Motor neuron (in vitro differentiated cells): ENCODE data around the gene ZSWIM1. TPM values are rescaled to one million over a fixed set of nuclear protein-coding genes. Genes with fewer than 3 reads are reported as not detected.
A peak's percentile ranks its signal among the peaks of the same experiment; 100 is the strongest.
"Not testable (repeated sequence)": the region's sequence is repeated elsewhere in the genome, so short reads cannot be mapped to it uniquely, and the experiment has no call there.

Experiments used
- ATAC-seq, 8 experiments: fragments of 200-7000 bp; cut with Tn5 transposase; replicated peaks in 6 of 8; 2 replicates each; pipeline ENCODE4 v1.8.0; 2021; ENCODE audit warnings: mild to moderate bottlenecking in 8 of 8, moderate library complexity in 8 of 8
- H3K27ac ChIP-seq, 2 donors: fragments of 250-450 bp; sonication (Bioruptor Pico); 2 replicates each; pipeline ENCODE4 v1.9.0; 2021; ENCODE audit warnings: antibody characterized with exemption in 2 of 2, mild to moderate bottlenecking in 2 of 2, moderate library complexity in 1 of 2
- H3K4me1 ChIP-seq, 2 donors: fragments of 250-450 bp; sonication (Bioruptor Pico); replicated peaks in 1 of 2; 2 replicates each; pipeline ENCODE4 v1.6.1; 2021; ENCODE audit warnings: antibody characterized with exemption in 2 of 2, mild to moderate bottlenecking in 2 of 2, moderate library complexity in 1 of 2
- H3K4me3 ChIP-seq, 5 donors: fragments of 250-450 bp; sonication (Bioruptor Pico); 2 replicates each; pipeline ENCODE4 v1.9.0; 2021; ENCODE audit warnings: antibody characterized with exemption in 5 of 5, mild to moderate bottlenecking in 5 of 5, moderate library complexity in 4 of 5
- WGBS, 10 experiments: fragments of 450-650 bp; shearing (Covaris generic); methylation state at CpG; one replicate each; pipeline ENCODE4 v1.0.0; 2022; 5-methylcytosine and 5-hydroxymethylcytosine counted together
- in situ Hi-C, 9 experiments: fragments of 400-800 bp; cut with MboI; loops; one replicate each; pipeline ENCODE4 v1.15.0; 2021; ENCODE audit warnings: low sequenced_read_pairs in 9 of 9, low pct_unique_long_range_greater_than_20kb in 2 of 9; ENCODE audit not compliant: unreplicated experiment in 9 of 9
- total RNA-seq, 8 experiments: library from RNA; unstranded; fragments of 300-600 nt; gene quantifications; 2 replicates each; pipeline versions ENCODE4 v1.2.3 to v1.2.4, GENCODE V29; 2022

ZSWIM1 gene
- total RNA-seq, 8 experiments from 2014 or later, result 6.6 to 12.3 (median 8.9) TPM

DNA sequence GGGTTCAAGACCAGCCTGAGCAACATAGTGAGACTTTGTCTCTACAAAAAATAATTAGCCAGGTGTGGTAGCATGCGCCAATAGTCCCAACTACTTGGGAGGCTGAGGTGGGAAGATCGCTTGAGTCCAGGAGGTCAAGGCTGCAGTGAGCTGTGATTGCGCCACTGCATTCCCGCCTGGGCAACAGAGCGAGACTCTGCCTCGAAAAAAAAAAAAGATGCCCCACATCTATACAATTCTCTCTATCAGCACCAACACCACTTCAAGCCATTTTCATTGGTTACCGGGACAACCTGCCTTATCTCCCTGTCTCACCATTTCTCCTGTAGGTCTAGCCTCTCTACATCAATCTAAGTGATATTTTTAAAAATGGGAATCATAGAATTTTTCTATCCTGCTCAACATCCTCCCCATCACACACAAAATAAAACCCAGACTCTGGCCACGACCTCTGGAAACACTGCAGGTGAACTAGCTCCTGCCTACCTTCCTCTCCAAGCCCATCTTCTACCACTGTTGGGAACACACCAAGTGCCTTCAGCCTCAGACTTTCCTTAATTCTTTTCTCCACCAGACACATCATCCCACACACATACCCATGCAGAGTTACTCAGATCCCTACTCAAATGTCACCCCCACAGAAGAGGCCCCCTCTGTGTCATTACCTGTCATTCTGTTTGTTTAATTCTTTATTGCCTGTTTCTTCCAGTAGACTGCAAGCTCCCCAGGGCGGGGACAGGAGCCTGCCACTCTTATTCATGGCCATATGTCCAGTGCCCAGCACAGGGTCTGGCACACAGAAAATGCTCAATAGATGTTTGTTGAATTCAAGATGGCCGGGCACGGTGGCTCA is 40.5 kb downstream of the ZSWIM1 start:
- H3K4me3 ChIP-seq, result no peak overlapping the region
- H3K27ac ChIP-seq, result no peak overlapping the region
- in situ Hi-C loops, result no loop called here

GRCh38 chr20:45924391-45925261 is 43.6 kb downstream of the ZSWIM1 start:
- Histone ChIP-seq H3K4me3 (no peak overlapping the region), H3K4me1 (no peaks in the 10 kb centered on the region), H3K27ac (no peak overlapping the region)
- ATAC-seq, result peak in 4 of 8 experiments; percentile 21 to 78 (median 68)
- in situ Hi-C loops, result no loop called here
- WGBS, 10 experiments, result 0 to 100% (median 50%) methylated on average over 1 to 12 of the region's 21 CpGs; no CpG with 5 or more reads in 1 of the 10 experiments

More for the DNA sequence above, 40.5 kb downstream of the ZSWIM1 start:
- no peaks in the 10 kb centered on the region for H3K4me1 ChIP-seq
- no peak for ATAC-seq
- WGBS, 10 experiments, result 0 to 100% (median 85%) methylated on average over 1 to 9 of the region's 11 CpGs; no CpG with 5 or more reads in 2 of the 10 experiments

DNA sequence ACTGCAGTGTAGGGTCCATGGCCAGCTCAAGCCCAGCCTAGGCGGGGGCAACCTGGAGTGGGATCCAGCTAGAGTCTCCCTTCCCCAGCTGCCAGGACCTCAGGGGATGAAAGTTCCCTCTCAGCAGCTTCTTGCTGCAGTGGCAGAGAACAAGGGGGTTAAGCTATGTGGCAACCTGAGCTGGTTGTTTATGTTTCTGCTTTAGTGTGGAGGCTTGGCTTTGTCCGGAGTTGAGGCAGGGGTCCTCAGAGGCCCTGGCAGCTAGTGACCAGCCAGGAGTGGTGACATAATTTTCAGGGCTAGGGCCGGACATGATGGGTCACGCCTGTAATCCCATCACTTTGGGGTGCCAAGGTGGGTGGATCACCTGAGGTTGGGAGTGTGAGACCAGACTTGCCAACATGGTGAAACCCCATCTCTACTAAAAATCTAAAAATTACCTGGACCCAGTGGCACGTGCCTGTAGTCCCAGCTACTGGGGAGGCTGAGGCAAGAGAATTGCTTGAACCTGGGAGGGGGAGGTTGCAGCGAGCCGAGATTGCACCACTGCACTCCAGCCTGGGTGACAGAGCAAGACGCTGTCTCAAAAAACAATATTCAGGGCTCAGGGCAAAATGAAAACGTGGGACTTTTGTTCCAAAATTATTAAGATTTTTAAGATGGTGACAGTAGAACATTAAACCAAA is 44.9 kb downstream of the ZSWIM1 start:
- H3K4me3 ChIP-seq, result no peak overlapping the region
- WGBS, 10 experiments, result 50 to 97% (median 64%) methylated on average over 1 to 7 of the region's 9 CpGs; no CpG with 5 or more reads in 2 of the 10 experiments
- no peaks in the 10 kb centered on the region for H3K4me1 ChIP-seq
- no peak for ATAC-seq
- H3K27ac ChIP-seq, result no peak overlapping the region
- in situ Hi-C loops, result no loop called here

DNA sequence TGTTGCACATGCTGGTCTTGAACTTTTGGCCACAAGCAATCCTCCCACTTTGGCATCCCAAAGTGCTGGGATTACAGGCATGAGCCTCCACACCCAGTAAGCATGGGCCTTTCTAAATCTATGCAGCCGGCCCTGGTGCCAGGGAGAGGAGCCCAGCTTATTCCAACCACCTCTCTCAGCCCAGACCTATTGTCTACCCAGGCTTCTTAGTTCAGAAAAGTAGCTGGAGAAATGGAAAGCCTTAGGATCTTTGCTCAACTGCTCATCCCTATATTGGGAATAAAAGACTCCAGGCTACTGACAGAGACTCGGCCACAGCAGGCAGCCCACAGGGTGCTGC is 45.7 kb downstream of the ZSWIM1 start:
- Histone ChIP-seq H3K27ac (no peak overlapping the region), H3K4me3 (no peak overlapping the region), H3K4me1 (no peaks in the 10 kb centered on the region)
- no peak for ATAC-seq
- in situ Hi-C loops, result no loop called here
- 83 to 100% methylated on average over 1 of the region's 2 CpGs; no CpG with 5 or more reads in 8 of the 10 experiments for WGBS, 10 experiments

- Histone ChIP-seq H3K4me1 (no peaks in the 10 kb centered on the region), H3K4me3 (no peak overlapping the region), H3K27ac (no peak overlapping the region)
- in situ Hi-C loops, result no loop called here
- ATAC-seq, result no peak
- 35 to 100% (median 90%) methylated on average over 1 to 10 of the region's 14 CpGs for WGBS, 10 experiments
Observed at GRCh38 chr20:45927071-45927878, 46.2 kb downstream of the ZSWIM1 start.

DNA sequence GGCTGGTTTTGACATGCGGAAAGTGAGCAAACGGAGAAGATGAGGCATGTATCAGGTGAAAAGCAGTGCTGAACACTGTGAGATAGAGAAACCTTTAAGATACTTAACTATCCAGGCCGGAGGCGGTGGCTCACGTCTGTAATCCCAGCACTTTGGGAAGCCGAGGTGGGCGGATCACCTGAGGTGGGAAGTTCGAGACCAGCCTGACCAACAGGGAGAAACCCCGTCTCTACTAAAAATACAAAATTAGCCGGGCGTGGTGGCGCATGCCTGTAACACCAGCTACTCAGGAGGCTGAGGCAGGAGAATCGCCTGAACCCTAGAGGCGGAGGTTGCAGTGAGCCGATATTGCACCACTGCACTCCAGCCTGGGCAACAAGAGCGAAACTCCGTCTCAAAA is 50.7 kb downstream of the ZSWIM1 start:
- H3K4me3 ChIP-seq, H3K4me1 ChIP-seq, ATAC-seq, H3K27ac ChIP-seq, in situ Hi-C loops: not testable (repeated sequence)
- WGBS, 10 experiments, result 75 to 100% (median 93%) methylated on average over 1 to 8 of the region's 17 CpGs; no CpG with 5 or more reads in 3 of the 10 experiments

DNA sequence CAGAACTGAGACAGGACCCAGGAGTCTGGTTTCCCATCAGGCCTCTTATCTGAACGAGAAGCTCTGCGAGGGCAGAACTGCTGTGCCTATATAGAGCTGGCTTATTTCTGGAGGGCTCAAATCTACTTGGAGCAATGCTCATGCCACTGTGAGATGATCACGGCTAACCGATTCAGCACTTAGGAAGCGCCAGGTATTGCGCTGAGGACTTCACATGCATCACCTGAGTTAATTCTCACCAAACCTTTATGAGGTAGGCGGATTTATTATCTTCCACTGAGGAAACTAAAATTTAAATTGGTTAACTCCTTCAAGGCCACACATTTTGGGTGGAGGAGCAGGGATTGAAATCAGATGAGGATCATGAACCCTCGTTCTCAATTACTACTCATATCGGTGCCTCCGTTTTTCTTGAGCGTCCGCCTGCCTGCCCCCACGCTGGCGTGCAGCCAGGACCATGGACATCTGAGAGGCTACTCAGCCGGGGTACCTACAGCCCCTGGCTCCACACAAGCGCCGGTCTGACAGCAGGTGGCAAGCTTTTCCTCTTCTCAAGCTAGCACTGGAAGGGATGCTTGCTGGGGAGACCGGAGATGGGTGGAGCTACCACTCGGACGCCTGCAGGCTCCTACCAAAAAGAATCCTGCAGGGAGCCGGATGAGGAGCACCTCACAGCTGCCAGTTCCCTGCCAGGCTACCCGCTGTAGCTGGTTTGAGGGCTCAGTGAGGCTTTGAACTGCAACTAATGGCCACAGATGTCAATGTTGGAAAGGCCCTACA is 52.4 kb downstream of the ZSWIM1 start:
- ATAC-seq, result peak; percentile 14 to 54 (median 44)
- in situ Hi-C loops, result no loop called here
- 0 to 100% (median 33%) methylated on average over 1 to 12 of the region's 22 CpGs; no CpG with 5 or more reads in 3 of the 10 experiments for WGBS, 10 experiments
- peak overlapping the region; percentile 99 to 100 for H3K27ac ChIP-seq
- peaks cover 5 to 9% of the 10 kb centered on the region in 2 donors for H3K4me1 ChIP-seq
- peak overlapping the region; percentile 72 to 95 (median 86) for H3K4me3 ChIP-seq

GRCh38 chr20:45934046-45934585 is 53.1 kb downstream of the ZSWIM1 start:
- in situ Hi-C loops, result no loop called here
- peaks cover 5 to 9% of the 10 kb centered on the region in 2 donors for H3K4me1 ChIP-seq
- 0% methylated on average over 1 to 8 of the region's 34 CpGs; no CpG with 5 or more reads in 7 of the 10 experiments for WGBS, 10 experiments

More at GRCh38 chr20:45934046-45934585, 53.1 kb downstream of the ZSWIM1 start:
- ATAC-seq, result peak; percentile 14 to 58 (median 46)
- H3K27ac ChIP-seq, result peak overlapping the region; percentile 99 to 100
- H3K4me3 ChIP-seq, result peak overlapping the region; percentile 72 to 95 (median 86)

Other genes with a start within 250 kb of the ZSWIM1 start
- not detected for gene WFDC9, start 249.9 kb upstream of the ZSWIM1 start, total RNA-seq
- not detected for gene WFDC11, start 211.0 kb upstream of the ZSWIM1 start, total RNA-seq
- gene WFDC13, start 179.2 kb upstream of the ZSWIM1 start, total RNA-seq, result not detected
- not detected for gene WFDC10B, start 176.2 kb upstream of the ZSWIM1 start, total RNA-seq
- not detected for gene SPINT4, start 158.9 kb upstream of the ZSWIM1 start, total RNA-seq
- gene WFDC3, start 89.3 kb upstream of the ZSWIM1 start, total RNA-seq, result 1 to 10 TPM in 4 of 8 experiments, under 1 TPM in 3, not detected in 1; 0.64 to 2.9 (median 1.1) TPM
- 10 to 100 TPM; 15.1 to 46.3 (median 31.3) TPM for gene DNTTIP1, start 89.3 kb upstream of the ZSWIM1 start, total RNA-seq
- 100 to 1,000 TPM in 1 of 8 experiments, 10 to 100 TPM in 2, 1 to 10 TPM in 4, under 1 TPM in 1; 0.87 to 230 (median 9.7) TPM for gene UBE2C, start 68.6 kb upstream of the ZSWIM1 start, total RNA-seq
- 1 to 10 TPM in 2 of 8 experiments, under 1 TPM in 3, not detected in 3; 0.37 to 1.2 (median 0.47) TPM for gene TNNC2, start 53.9 kb upstream of the ZSWIM1 start, total RNA-seq
- 10 to 100 TPM in 5 of 8 experiments, 1 to 10 TPM in 3; 7.6 to 42.1 (median 15.8) TPM for gene SNX21, start 47.4 kb upstream of the ZSWIM1 start, total RNA-seq
- 10 to 100 TPM; 25.8 to 46.6 (median 29.6) TPM for gene ACOT8, start 23.8 kb upstream of the ZSWIM1 start, total RNA-seq
- 1 to 10 TPM; 2.7 to 9.1 (median 7.7) TPM for gene ZSWIM3, start 23.6 kb upstream of the ZSWIM1 start, total RNA-seq
- gene SPATA25, start 6.4 kb downstream of the ZSWIM1 start, total RNA-seq, result 1 to 10 TPM; 1.1 to 4.1 (median 2.6) TPM
- 10 to 100 TPM in 1 of 8 experiments, 1 to 10 TPM in 7; 4.0 to 10.8 (median 5.7) TPM for gene NEURL2, start 10.0 kb downstream of the ZSWIM1 start, total RNA-seq
- gene CTSA, start 10.1 kb downstream of the ZSWIM1 start, total RNA-seq, result 100 to 1,000 TPM in 3 of 8 experiments, 10 to 100 TPM in 5; 16.0 to 395 (median 55.2) TPM
- gene PLTP, start 30.9 kb downstream of the ZSWIM1 start, total RNA-seq, result 100 to 1,000 TPM in 2 of 8 experiments, 10 to 100 TPM in 6; 30.7 to 638 (median 41.2) TPM
- gene PCIF1, start 53.5 kb downstream of the ZSWIM1 start, total RNA-seq, result 10 to 100 TPM in 7 of 8 experiments, 1 to 10 TPM in 1; 6.7 to 58.9 (median 20.4) TPM
- 10 to 100 TPM in 6 of 8 experiments, 1 to 10 TPM in 2; 7.3 to 21.9 (median 12.1) TPM for gene ZNF335, start 91.0 kb downstream of the ZSWIM1 start, total RNA-seq
- under 1 TPM in 4 of 8 experiments, not detected in 4; 0.09 to 0.81 (median 0.18) TPM for gene MMP9, start 127.7 kb downstream of the ZSWIM1 start, total RNA-seq
- 10 to 100 TPM in 5 of 8 experiments, 1 to 10 TPM in 2, under 1 TPM in 1; 0.81 to 55.8 (median 25.1) TPM for gene SLC12A5, start 148.0 kb downstream of the ZSWIM1 start, total RNA-seq
- 10 to 100 TPM; 11.9 to 44.1 (median 18.3) TPM for gene NCOA5, start 208.7 kb downstream of the ZSWIM1 start, total RNA-seq
- gene CD40, start 237.1 kb downstream of the ZSWIM1 start, total RNA-seq, result 1 to 10 TPM in 4 of 8 experiments, under 1 TPM in 4; 0.11 to 4.6 (median 1.1) TPM